Lower leg skin (tissue), 4 donors: ENCODE measurements around the gene CCNJ. TPM values are rescaled to one million over a fixed set of nuclear protein-coding genes. Genes with fewer than 3 reads are reported as not detected.

ENCODE experiments used
- DNase-seq, 2 donors: peaks; one replicate each; pipeline ENCODE4 v3.0.0-alpha.2; 2019; ENCODE audit warnings: low spot score in 2 of 2
- H3K4me3 ChIP-seq: fragments of 200-600 bp; sonication (generic); 2 replicates; pipeline ENCODE4 v1.5.1; 2017; ENCODE audit warnings: mild to moderate bottlenecking, low read depth; ENCODE audit not compliant: poor library complexity, severe bottlenecking
- CTCF ChIP-seq, 3 donors: fragments of 450-650 bp; IDR thresholded peaks; one replicate each; pipeline ENCODE4 v1.5.1; 2016; ENCODE audit warnings: antibody characterized with exemption in 3 of 3, mild to moderate bottlenecking in 3 of 3, moderate library complexity in 2 of 3
- POLR2A ChIP-seq, 2 donors: fragments of 450-650 bp; IDR thresholded peaks; one replicate each; pipeline ENCODE4 v1.6.1; 2016 to 2017; ENCODE audit warnings: antibody characterized with exemption in 2 of 2, mild to moderate bottlenecking in 1 of 2, moderate library complexity in 1 of 2
- WGBS, 2 donors: methylation state at CpG; one replicate each; pipeline ENCODE4 v1.1.5; 2018; 5-methylcytosine and 5-hydroxymethylcytosine counted together
- intact Hi-C: fragments of 100-400 bp; cut with DNase I; formaldehyde crosslinking; loops from one replicate; pipeline ENCODE4 v1.15.0; 2023; ENCODE audit warnings: low total_unique reads
- total RNA-seq, 4 donors: library from RNA; depleted of rRNA; stranded (reverse); fragments of >200 nt; gene quantifications; one replicate each; pipeline ENCODE4 v1.1.0, GENCODE V29; 2016

CCNJ gene
- total RNA-seq, 4 donors from 2014 or later: 2.1 to 3.6 (median 3.0) TPM

- intact Hi-C loops: no loop called here
- DNase-seq: no peak
Observed at GRCh38 chr10:96038476-96039387, 4.7 kb upstream of the CCNJ start.

GRCh38 chr10:96041146-96041545 lies 2.2 kb upstream of the CCNJ start:
- WGBS, 2 donors: 93 to 96% methylated on average over 11 of the region's 11 CpGs
- TF ChIP-seq CTCF (IDR thresholded peaks at IDR 0.05) (no peak), POLR2A (IDR thresholded peaks at IDR 0.05) (no peak)

More at GRCh38 chr10:96038476-96039387, 4.7 kb upstream of the CCNJ start:
- H3K4me3 ChIP-seq: no peak overlapping the region
- TF ChIP-seq POLR2A (IDR thresholded peaks at IDR 0.05): no peak
- TF ChIP-seq CTCF (IDR thresholded peaks at IDR 0.05): no peak
- WGBS, 2 donors: 73 to 87% methylated on average over 4 of the region's 4 CpGs

GRCh38 chr10:96043893-96044715 lies 721 bp downstream of the CCNJ start:
- peak; percentile 17 to 90 for DNase-seq
- 1 to 2% methylated on average over 37 to 57 of the region's 58 CpGs for WGBS, 2 donors
- H3K4me3 ChIP-seq: peak overlapping the region; percentile 58
- TF ChIP-seq CTCF (IDR thresholded peaks at IDR 0.05) (no peak), POLR2A (IDR thresholded peaks at IDR 0.05) (no peak)
- intact Hi-C loops: no loop called here

More at GRCh38 chr10:96041146-96041545, 2.2 kb upstream of the CCNJ start:
- H3K4me3 ChIP-seq: no peak overlapping the region
- no peak for DNase-seq
- intact Hi-C loops: no loop called here

- no peak for TF ChIP-seq POLR2A (IDR thresholded peaks at IDR 0.05)
- no peak for TF ChIP-seq CTCF (IDR thresholded peaks at IDR 0.05)
- intact Hi-C loops: no loop called here
- 43 to 46% methylated on average over 8 of the region's 8 CpGs for WGBS, 2 donors
- H3K4me3 ChIP-seq: peak overlapping the region; percentile 58
- DNase-seq: no peak
Observed at GRCh38 chr10:96044736-96045135, 1.4 kb downstream of the CCNJ start.

GRCh38 chr10:96046546-96046945 lies 3.2 kb downstream of the CCNJ start:
- DNase-seq: no peak
- TF ChIP-seq CTCF (IDR thresholded peaks at IDR 0.05): no peak
- no peak for TF ChIP-seq POLR2A (IDR thresholded peaks at IDR 0.05)
- WGBS, 2 donors: 87 to 90% methylated on average over 1 of the region's 1 CpG
- no peak overlapping the region for H3K4me3 ChIP-seq
- intact Hi-C loops: no loop called here
